NCI-H69 (cell line): ENCODE measurements around the gene B3GAT1.
"Not testable (repeated sequence)": the region's sequence is repeated elsewhere in the genome, so short reads cannot be mapped to it uniquely, and the experiment has no call there.

Experiments used
- DNase-seq: peaks from one replicate; lab custom pipeline; 2025; lab: John Stamatoyannopoulos, UW

B3GAT1 gene, protein sequence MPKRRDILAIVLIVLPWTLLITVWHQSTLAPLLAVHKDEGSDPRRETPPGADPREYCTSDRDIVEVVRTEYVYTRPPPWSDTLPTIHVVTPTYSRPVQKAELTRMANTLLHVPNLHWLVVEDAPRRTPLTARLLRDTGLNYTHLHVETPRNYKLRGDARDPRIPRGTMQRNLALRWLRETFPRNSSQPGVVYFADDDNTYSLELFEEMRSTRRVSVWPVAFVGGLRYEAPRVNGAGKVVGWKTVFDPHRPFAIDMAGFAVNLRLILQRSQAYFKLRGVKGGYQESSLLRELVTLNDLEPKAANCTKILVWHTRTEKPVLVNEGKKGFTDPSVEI

DNA sequence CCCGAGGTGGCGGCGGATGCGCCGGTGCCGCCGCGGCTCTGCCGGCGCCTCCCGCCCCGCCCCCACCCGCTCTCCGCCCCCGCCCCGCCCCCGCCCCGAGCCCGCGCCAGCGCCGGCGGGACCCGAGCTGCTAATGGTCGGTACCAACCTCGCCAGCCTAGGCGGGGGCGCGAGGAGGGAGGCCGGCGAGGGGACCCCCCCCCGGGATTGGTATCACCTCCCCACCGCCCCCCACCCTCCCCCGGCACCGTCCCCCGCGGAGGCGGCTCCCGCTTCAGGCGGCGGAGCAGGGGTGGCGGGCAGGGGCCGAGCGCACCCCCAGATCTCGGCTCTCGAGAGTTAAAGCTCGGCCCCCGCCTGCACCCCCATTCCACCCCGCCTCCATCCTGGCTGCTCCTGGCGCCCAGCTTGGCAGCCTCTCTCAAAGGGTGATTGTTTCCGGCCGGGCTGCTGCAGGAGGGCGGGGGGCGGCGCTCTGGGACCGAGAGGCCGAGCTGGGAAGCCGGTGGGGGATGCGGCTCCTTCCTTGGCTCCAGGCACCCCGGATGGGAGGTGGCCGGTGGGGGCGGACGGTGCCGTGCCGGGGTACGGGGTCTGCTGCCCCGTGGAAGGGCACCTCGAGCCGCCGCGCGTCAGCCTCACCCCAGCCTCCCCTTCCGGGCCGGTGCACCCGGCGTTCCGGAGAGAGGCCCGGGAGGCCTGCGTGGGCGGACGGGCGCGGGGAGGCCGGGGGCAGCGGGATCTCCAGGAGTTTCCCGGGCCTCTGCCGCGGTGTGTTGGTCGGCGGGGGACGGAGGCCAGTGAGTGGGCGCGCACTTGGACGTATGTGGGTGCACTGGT lies at the start of gene B3GAT1:
TSS of gene B3GAT1 (minus strand) at position 40 of the 840 bp plus-strand sequence. CDS start 24,583 bp downstream, outside the sequence.
- DNase-seq = peak; percentile 74

GRCh38 chr11:134461621-134462020 lies 49.6 kb upstream of the B3GAT1 start:
- no peak for DNase-seq

DNA sequence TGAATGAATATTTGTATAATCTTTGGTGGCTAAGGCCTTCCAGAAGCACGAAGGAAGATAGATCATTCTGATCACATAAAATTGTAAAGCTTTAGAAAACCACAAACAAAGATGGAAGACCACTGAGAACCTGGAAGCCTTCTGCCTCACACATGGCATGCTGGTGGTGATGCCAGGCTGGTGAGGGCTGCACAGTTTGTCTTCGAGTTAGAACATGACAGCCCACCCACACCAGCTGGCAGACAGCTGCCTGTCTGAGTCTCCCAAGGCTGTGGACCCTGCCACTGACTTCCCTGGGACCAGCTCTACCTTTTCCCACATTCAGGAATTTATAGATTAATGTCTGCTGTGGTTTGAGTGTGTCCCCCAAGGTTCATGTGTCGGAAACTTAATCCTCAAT lies 48.8 kb upstream of the B3GAT1 start:
- DNase-seq = no peak

DNA sequence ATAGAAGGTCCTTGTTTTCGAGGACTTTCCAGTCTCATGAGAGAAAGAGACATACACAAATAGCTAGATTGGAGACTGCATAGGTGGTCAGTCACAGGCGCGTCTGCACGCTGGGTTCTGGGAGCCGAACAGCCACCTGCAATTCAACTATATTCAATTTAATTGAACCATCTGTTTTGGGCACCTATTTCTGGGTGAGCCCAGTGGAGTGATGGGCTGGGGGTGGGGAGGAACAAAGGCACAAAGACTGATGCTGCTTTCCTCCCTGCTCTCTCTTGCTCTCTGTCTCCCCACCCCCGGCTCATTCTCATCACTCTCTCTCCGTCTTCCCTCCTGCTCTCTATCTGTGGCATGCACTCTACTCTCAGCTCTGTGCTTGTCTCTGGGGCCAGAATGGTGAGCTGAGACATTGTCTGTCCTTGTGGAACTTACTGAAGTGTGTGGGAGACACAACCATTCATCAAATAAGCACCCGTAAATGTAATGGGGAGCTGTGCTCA lies 48.1 kb upstream of the B3GAT1 start:
- no peak for DNase-seq

DNA sequence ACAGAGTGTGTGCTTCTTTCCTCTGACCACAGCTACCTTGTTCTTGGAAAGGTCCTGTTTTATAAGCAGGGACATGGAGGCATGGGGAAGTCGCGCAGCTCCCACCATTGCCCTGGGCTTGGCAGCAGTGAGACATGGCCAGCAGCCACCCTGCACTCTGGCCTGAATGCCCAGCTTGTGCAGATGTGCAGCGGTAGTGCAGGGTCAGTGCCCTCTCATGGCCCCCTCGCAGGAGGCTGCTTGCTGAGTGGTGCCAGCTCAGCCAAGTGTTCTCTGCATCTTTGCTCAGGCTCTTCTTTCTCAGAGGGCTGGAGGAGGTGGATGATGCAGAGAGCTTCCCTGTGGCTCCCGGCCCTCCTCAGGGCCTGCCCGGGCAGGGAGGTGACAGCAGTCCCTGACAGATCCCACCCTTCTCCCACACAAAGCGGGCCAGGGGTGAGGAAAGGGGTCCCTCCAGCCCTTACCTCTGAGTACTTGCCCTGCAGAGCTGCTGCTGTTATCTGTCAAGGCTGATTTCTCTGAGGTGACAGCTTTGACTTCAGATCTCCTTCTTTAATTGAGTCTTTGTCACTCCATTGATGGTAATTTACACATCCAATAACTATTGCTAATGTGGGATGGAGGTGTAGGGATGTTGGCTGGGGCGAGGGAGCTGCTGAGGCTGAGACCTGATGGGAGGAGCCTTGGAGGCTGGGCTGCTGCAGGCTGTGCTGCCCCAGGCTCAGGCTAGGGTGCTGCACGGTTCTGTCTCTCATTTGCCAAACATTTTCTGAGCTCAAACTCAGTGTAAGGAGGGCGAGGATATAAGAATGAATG lies 47.4 kb upstream of the B3GAT1 start:
- DNase-seq = no peak

GRCh38 chr11:134457411-134458007 lies 45.5 kb upstream of the B3GAT1 start:
- not testable (repeated sequence) for DNase-seq

GRCh38 chr11:134455516-134455915 lies 43.5 kb upstream of the B3GAT1 start:
- DNase-seq = no peak

- no peak for DNase-seq
These were observed 42.2 kb upstream of the B3GAT1 start for GRCh38 chr11:134454146-134454690.

GRCh38 chr11:134453441-134453840 lies 41.4 kb upstream of the B3GAT1 start:
- DNase-seq = no peak

DNA sequence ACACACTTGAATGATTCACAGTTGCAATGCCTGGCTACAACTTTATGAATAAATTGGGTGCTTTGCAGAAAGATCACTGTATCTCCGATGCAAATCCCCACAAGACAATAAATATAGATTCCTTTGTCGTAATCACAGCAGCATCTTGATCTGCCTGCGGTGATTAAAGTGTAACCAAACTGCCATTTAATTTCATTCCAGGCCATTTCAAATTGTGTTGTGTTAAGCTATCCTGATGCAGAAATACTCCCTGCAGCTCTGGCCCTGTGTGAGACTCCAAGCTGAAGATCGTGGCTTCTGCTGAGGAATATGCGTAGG lies 40.8 kb upstream of the B3GAT1 start:
- no peak for DNase-seq

DNA sequence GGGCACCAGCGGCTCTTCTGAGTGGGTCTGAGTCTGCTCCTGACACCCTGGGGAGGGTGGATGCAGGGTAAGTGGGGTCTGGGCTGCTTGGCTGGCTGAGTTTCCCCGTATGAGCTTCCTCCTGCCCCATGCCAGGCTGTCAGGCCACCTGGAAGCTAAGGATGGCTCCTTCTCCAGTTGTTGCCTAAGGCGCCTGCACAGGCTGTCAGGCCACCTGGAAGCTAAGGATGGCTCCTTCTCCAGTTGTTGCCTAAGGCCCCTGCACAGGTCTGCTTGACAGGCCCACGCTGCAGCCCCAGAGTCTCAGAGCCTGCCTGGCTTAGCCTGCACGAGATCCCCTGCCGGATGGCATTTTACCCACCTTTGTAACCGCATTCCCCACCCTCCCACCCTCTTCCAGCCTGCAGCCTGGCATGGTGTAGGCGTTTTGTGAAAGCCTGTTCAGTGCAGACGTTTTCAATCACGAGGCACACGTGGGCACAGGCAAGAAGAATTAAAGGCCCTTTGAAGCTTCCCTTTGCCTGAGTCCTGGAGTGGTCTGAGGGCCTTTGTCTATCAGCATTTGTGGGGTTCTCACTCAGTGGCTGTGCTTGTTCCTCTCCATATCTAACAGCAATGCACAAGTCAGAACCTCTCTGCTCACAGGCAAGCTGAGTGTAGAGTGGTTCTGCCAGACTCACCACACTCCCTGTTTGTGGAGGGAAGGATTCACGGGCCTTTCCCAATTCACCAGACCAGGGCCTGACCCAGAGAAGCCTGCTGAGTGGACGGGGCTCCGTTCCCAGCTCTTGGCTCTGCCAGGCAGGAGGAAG lies 40.2 kb upstream of the B3GAT1 start:
- no peak for DNase-seq

DNA sequence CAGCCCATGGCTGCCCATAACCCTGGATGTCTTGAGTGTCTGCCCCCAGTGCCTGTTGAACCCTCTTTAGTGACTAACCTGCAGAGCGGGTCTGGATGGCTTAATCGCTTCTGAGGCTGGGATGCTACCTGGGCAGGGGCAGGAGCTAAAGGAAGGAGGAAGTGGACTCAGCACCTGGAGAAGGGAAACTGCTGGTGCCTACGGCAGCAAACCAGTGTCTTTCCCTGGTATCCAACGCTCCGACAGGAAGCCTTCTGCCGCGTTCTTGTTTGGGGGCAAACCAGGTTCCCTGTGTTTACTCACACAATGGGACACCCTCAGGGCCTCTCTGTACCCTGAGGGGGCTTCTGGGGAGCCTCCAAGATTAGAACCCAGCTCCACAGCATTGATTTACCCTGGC lies 38.1 kb upstream of the B3GAT1 start:
- DNase-seq = no peak

DNA sequence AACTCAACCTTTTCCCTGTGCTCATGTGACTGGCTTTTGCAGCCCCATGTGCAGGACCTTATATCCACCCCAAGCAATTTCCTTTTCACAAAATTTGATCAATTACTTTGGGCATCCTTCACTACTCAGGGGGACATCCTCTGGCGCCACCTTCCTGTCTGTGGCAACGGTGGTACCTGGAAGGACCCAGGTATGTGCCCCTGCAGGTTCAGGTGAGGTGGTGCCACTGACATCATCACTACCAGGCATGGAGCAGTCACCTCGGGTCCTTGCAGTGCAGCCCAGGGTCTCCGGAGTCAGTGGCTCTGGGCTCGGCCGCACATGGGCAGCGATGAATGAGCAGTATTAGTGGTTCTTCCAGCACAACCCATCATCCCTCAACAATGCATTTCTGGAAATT lies 37.7 kb upstream of the B3GAT1 start:
- peak; percentile 53 for DNase-seq

GRCh38 chr11:134449051-134449450 lies 37.0 kb upstream of the B3GAT1 start:
- DNase-seq = no peak

DNA sequence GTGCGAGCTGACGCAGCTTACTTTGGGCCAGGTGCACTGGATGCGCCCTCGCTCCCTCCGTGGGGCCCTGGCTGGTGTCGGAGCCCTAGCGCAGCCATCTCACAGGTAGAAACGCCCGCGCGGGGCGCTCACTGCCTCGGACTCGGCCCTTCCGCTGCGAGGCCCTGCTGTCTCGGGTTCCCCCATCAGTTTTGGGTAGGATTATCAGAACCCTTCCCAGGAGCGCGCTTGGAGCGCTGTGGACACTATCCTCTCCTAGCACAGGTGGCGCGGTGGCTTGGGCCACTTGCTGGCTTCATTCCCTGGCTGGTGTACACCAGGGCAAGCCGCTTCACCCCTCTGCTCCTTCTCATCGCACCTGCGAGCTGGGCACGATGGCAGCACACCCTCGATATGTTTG lies 35.7 kb upstream of the B3GAT1 start:
- DNase-seq = no peak

DNA sequence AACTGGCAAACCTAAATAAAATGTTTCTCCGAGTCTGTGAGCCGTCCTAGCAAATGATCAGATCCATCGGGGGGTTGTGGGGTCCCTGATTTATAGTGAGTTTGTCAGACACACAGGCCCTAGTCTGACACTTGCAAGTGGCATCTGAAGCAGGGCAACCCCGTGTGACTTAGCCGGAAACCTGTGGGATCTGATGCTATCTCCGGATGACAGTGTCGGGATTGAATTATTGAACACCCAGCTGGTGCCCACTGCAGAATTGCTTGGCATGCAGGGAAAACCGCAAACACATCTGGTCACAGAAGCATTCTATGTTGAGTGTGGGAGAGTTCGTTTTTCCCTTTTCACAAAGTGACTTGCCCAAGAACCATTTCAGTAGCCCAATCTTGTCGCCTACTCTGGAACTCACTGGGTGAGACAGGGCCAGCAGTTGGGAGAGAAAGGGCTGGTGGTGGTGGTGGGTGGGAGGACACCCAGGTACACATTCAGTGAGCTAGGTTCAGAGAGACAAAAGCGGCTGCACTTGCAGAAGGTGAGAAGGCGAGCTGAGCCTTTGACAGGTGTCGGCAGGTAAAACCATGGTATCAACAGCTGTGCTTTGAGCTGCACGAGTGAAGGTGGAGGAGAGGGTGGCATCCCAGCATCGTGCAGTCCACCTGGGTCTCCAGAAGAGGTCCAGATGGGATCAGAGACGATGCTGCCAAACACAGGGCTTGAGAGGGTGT lies 33.7 kb upstream of the B3GAT1 start:
- DNase-seq = no peak

- not testable (repeated sequence) for DNase-seq
These were observed 32.4 kb upstream of the B3GAT1 start for GRCh38 chr11:134444160-134445108.

DNA sequence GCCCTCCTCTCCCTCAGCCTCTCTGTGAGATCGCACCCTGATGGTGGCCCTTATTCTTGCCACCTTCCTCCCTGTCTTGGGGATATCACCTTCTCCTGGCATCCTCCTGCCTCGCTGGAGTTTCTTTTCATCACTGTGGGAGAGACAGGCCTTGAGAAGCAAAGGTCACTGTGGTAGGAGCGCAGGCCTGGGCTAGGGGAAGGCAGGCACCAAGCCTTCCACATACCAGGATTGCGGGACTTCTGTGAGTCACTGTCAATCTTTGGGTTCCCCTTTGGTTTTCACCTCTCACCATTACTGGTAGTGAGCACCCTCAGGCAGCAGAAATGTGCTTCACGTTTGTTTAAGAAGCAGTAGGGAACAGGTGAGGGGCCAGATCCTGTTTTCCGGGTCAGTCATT lies 31.2 kb upstream of the B3GAT1 start:
- no peak for DNase-seq

GRCh38 chr11:134442246-134442645 lies 30.2 kb upstream of the B3GAT1 start:
- DNase-seq = no peak
